HEK293T (cell line): ENCODE data around the gene UTF1.

Source experiments
- CTCF ChIA-PET: fragments of 350-600 bp; formaldehyde crosslinking; extraction: SDS; loops from one replicate; lab custom pipeline; 2021; ENCODE audit warnings: antibody characterized with exemption, inconsistent platforms; lab: Yijun Ruan, JAX
- POLR2A ChIA-PET: fragments of 350-600 bp; formaldehyde crosslinking; extraction: SDS; loops from one replicate; lab custom pipeline; 2020; ENCODE audit warnings: antibody characterized with exemption, inconsistent platforms; lab: Yijun Ruan, JAX
- DNase-seq: peaks from one replicate; pipeline ENCODE4 v3.0.0; 2012; ENCODE audit warnings: mixed read lengths; ENCODE audit errors: extremely low spot score
- ARNT ChIP-seq: fragments of 450-650 bp; IDR thresholded peaks from 2 replicates; pipeline ENCODE4 v1.6.1; 2017; ENCODE audit warnings: mild to moderate bottlenecking
- BHLHE40 ChIP-seq: fragments of 450-650 bp; IDR thresholded peaks from 2 replicates; pipeline ENCODE4 v1.6.1; 2016; ENCODE audit warnings: mild to moderate bottlenecking, moderate library complexity, borderline replicate concordance
- CTBP1 ChIP-seq: fragments of 450-650 bp; IDR thresholded peaks from 2 replicates; pipeline ENCODE4 v1.6.1; 2016; ENCODE audit warnings: borderline replicate concordance
- ELF4 ChIP-seq: fragments of 450-650 bp; IDR thresholded peaks from 2 replicates; pipeline ENCODE4 v1.6.1; 2017; ENCODE audit warnings: antibody characterized with exemption
- FOXA1 ChIP-seq: fragments of 450-650 bp; IDR thresholded peaks from 2 replicates; pipeline ENCODE4 v1.6.1; 2016; ENCODE audit warnings: mild to moderate bottlenecking
- FOXK2 ChIP-seq: fragments of 450-650 bp; IDR thresholded peaks from 2 replicates; pipeline ENCODE4 v1.6.1; 2016; ENCODE audit warnings: mild to moderate bottlenecking
- FOXM1 ChIP-seq: fragments of 450-650 bp; IDR thresholded peaks from 2 replicates; pipeline ENCODE4 v1.6.1; 2017; ENCODE audit warnings: mild to moderate bottlenecking, borderline replicate concordance
- HDGF ChIP-seq: fragments of 450-650 bp; IDR thresholded peaks from 2 replicates; pipeline ENCODE4 v1.6.1; 2017; ENCODE audit warnings: antibody characterized with exemption, borderline replicate concordance
- L3MBTL2 ChIP-seq: fragments of 450-650 bp; conservative IDR thresholded peaks from 2 replicates; pipeline ENCODE4 v1.6.1; 2016; ENCODE audit warnings: mild to moderate bottlenecking
- LEF1 ChIP-seq: fragments of 450-650 bp; IDR thresholded peaks from 2 replicates; pipeline ENCODE4 v1.6.1; 2017; ENCODE audit warnings: mild to moderate bottlenecking, borderline replicate concordance
- NFRKB ChIP-seq: fragments of 450-650 bp; IDR thresholded peaks from 2 replicates; pipeline ENCODE4 v1.6.1; 2016; ENCODE audit warnings: mild to moderate bottlenecking, moderate library complexity
- PKNOX1 ChIP-seq: fragments of 450-650 bp; IDR thresholded peaks from 2 replicates; pipeline ENCODE4 v1.6.1; 2016
- SP1 ChIP-seq: fragments of 450-650 bp; IDR thresholded peaks from 2 replicates; pipeline ENCODE4 v1.6.1; 2017
- SUZ12 ChIP-seq: fragments of 450-650 bp; IDR thresholded peaks from 2 replicates; pipeline ENCODE4 v1.6.1; 2016; ENCODE audit warnings: mild to moderate bottlenecking
- TARDBP ChIP-seq: fragments of 450-650 bp; IDR thresholded peaks from 2 replicates; pipeline ENCODE4 v1.6.1; 2016
- ZNF384 ChIP-seq: fragments of 450-650 bp; IDR thresholded peaks from 2 replicates; pipeline ENCODE4 v1.6.1; 2016

Gene UTF1

GRCh38 chr10:133207041-133207600 is 22.9 kb upstream of the UTF1 start:
- TF ChIP-seq ZNF384: no peak
- no peak for TF ChIP-seq FOXA1
- TF ChIP-seq TARDBP: no peak
- TF ChIP-seq CTBP1: no peak
- POLR2A ChIA-PET: no interaction called here
- no peak for DNase-seq
- CTCF ChIA-PET: no interaction called here

GRCh38 chr10:133207627-133208026 is 22.4 kb upstream of the UTF1 start:
- ChIA-PET CTCF (no interaction called here), POLR2A (no interaction called here)
- no peak for DNase-seq
- TF ChIP-seq PKNOX1 (no peak), LEF1 (no peak), ELF4 (no peak), BHLHE40 (no peak), FOXM1 (no peak), CTBP1 (no peak), TARDBP (no peak), FOXK2 (no peak), HDGF (no peak), ARNT (no peak), FOXA1 (no peak), SP1 (no peak), SUZ12 (no peak), NFRKB (no peak), L3MBTL2 (no peak)

GRCh38 chr10:133208466-133208865 is 21.6 kb upstream of the UTF1 start:
- no peak for DNase-seq
- ChIA-PET POLR2A (no interaction called here), CTCF (no interaction called here)
- no peak for TF ChIP-seq FOXK2
- TF ChIP-seq FOXA1: no peak
- TF ChIP-seq ARNT: no peak
- TF ChIP-seq FOXM1: no peak
- no peak for TF ChIP-seq LEF1
- TF ChIP-seq TARDBP: no peak
- TF ChIP-seq CTBP1: no peak
- no peak for TF ChIP-seq SUZ12
- TF ChIP-seq SP1: no peak
- TF ChIP-seq NFRKB: no peak
- no peak for TF ChIP-seq ZNF384
- TF ChIP-seq PKNOX1: no peak
- TF ChIP-seq L3MBTL2: no peak
- TF ChIP-seq ELF4: no peak
- no peak for TF ChIP-seq HDGF
- no peak for TF ChIP-seq BHLHE40

- no peak for DNase-seq
- ChIA-PET POLR2A (no interaction called here), CTCF (no interaction called here)
- no peak for TF ChIP-seq FOXK2
- no peak for TF ChIP-seq PKNOX1
- TF ChIP-seq L3MBTL2: no peak
- TF ChIP-seq BHLHE40: no peak
- no peak for TF ChIP-seq ELF4
- no peak for TF ChIP-seq HDGF
- TF ChIP-seq FOXM1: no peak
- no peak for TF ChIP-seq LEF1
- no peak for TF ChIP-seq FOXA1
- no peak for TF ChIP-seq TARDBP
- no peak for TF ChIP-seq NFRKB
- TF ChIP-seq SP1: no peak
- no peak for TF ChIP-seq ARNT
- no peak for TF ChIP-seq ZNF384
- no peak for TF ChIP-seq CTBP1
- TF ChIP-seq SUZ12: no peak
These were observed 20.9 kb upstream of the UTF1 start for GRCh38 chr10:133209117-133209516.

GRCh38 chr10:133209641-133210040 is 20.4 kb upstream of the UTF1 start:
- TF ChIP-seq HDGF: no peak
- TF ChIP-seq SP1: no peak
- no peak for TF ChIP-seq FOXA1
- no peak for TF ChIP-seq L3MBTL2
- no peak for TF ChIP-seq PKNOX1
- no peak for TF ChIP-seq LEF1
- no peak for TF ChIP-seq BHLHE40
- TF ChIP-seq FOXK2: no peak
- TF ChIP-seq ELF4: no peak
- TF ChIP-seq ZNF384: no peak
- TF ChIP-seq SUZ12: no peak
- TF ChIP-seq CTBP1: no peak
- TF ChIP-seq NFRKB: no peak
- no peak for TF ChIP-seq FOXM1
- TF ChIP-seq TARDBP: no peak
- TF ChIP-seq ARNT: no peak
- ChIA-PET POLR2A (no interaction called here), CTCF (no interaction called here)
- no peak for DNase-seq
